GM21423 (cell line): ENCODE data around the gene LCP2.

Experiments used
- ATAC-seq: cut with Tn5 transposase; IDR thresholded peaks from one replicate; pipeline ENCODE4 v1.9.1; 2021; ENCODE audit warnings: mild to moderate bottlenecking, moderate library complexity; ENCODE audit not compliant: unreplicated experiment

Gene LCP2

GRCh38 chr5:170297589-170298462 lies at the start of gene LCP2:
Gene LCP2 (minus strand): TSS chr5:170297777. CDS start chr5:170297611, 166 bp downstream.
- ATAC-seq, result peak; percentile 38

GRCh38 chr5:170347022-170347567 lies 49.5 kb upstream of the LCP2 start:
- no peak for ATAC-seq

- ATAC-seq, result no peak
Measured at GRCh38 chr5:170345971-170346370, 48.4 kb upstream of the LCP2 start.

- no peak for ATAC-seq
Measured at GRCh38 chr5:170343177-170343576, 45.6 kb upstream of the LCP2 start.

- ATAC-seq, result no peak
Measured at GRCh38 chr5:170342153-170342725, 44.7 kb upstream of the LCP2 start.

- no peak for ATAC-seq
Measured at GRCh38 chr5:170341545-170341944, 44.0 kb upstream of the LCP2 start.

GRCh38 chr5:170339780-170340167 lies 42.2 kb upstream of the LCP2 start:
- ATAC-seq, result no peak

GRCh38 chr5:170338933-170339779 lies 41.6 kb upstream of the LCP2 start:
- ATAC-seq, result peak; percentile 90

- ATAC-seq, result no peak
Measured at GRCh38 chr5:170338291-170338690, 40.7 kb upstream of the LCP2 start.

- no peak for ATAC-seq
Measured at GRCh38 chr5:170337045-170337733, 39.6 kb upstream of the LCP2 start.

GRCh38 chr5:170336065-170336464 lies 38.5 kb upstream of the LCP2 start:
- ATAC-seq, result no peak

GRCh38 chr5:170334626-170335025 lies 37.0 kb upstream of the LCP2 start:
- ATAC-seq, result no peak

GRCh38 chr5:170333161-170333910 lies 35.8 kb upstream of the LCP2 start:
- ATAC-seq, result peak; percentile 44

- no peak for ATAC-seq
Measured at GRCh38 chr5:170332058-170332457, 34.5 kb upstream of the LCP2 start.

- no peak for ATAC-seq
Measured at GRCh38 chr5:170330568-170331054, 33.0 kb upstream of the LCP2 start.

- ATAC-seq, result no peak
Measured at GRCh38 chr5:170329524-170329923, 31.9 kb upstream of the LCP2 start.

- no peak for ATAC-seq
Measured at GRCh38 chr5:170327829-170328228, 30.3 kb upstream of the LCP2 start.

- no peak for ATAC-seq
Measured at GRCh38 chr5:170327168-170327567, 29.6 kb upstream of the LCP2 start.

GRCh38 chr5:170319301-170319700 lies 21.7 kb upstream of the LCP2 start:
- ATAC-seq, result no peak

GRCh38 chr5:170317499-170317898 lies 19.9 kb upstream of the LCP2 start:
- no peak for ATAC-seq
